GM18502 (cell line): ENCODE results near the gene ZMIZ2.
"Not testable (repeated sequence)": the region's sequence is repeated elsewhere in the genome, so short reads cannot be mapped to it uniquely, and the experiment has no call there.

Experiments used
- ATAC-seq: cut with Tn5 transposase; IDR thresholded peaks from one replicate; pipeline ENCODE4 v1.9.1; 2021; ENCODE audit warnings: mild to moderate bottlenecking; ENCODE audit not compliant: unreplicated experiment, poor library complexity

The ZMIZ2 gene

GRCh38 chr7:44768628-44769371 is 20.2 kb downstream of the ZMIZ2 start:
- ATAC-seq: no peak

DNA sequence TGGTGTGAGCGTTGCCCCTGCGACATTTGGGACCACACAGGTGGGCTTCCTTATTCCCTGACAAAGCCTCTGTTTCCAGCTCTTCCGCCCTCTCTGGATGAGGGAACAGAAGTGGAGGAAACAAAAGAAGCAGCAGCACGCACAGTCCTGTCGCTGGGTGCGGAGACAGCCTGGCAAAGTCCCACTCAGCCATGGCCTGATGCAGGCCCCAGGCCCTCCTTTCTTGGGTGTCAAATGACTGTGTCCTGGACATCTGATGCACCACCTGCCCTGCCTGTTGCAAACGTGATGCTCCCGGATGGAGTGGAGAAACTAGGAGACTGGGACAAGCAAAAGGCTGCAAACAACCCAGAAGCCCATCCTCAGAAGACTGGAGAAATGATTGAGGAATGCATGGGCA is 20.7 kb downstream of the ZMIZ2 start:
- peak; percentile 10 for ATAC-seq

GRCh38 chr7:44769776-44770294 is 21.2 kb downstream of the ZMIZ2 start:
- ATAC-seq: peak; percentile 78

DNA sequence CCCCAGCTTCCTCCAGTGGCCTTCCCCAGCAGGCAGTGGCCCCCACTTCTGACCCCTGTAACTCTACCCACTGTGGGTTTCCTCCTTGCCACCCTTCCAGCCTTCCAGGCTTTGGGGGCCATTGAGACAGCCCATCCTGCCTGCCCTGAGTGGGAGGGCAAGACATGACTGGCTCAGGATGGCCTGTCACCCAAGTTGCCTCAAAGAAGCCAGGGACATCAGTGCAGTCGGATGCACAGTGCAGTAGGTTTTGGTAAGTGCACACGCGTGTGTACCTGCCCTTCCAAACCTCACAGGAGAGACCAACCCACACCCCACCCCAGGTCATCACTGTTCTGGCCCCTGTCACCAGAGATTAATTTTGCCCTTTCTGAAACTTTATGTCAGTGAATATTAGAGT is 22.7 kb downstream of the ZMIZ2 start:
- no peak for ATAC-seq

GRCh38 chr7:44772440-44772839 is 23.8 kb downstream of the ZMIZ2 start:
- no peak for ATAC-seq

- ATAC-seq: no peak
These were observed 24.2 kb downstream of the ZMIZ2 start for GRCh38 chr7:44772867-44773266.

GRCh38 chr7:44774486-44774885 is 25.8 kb downstream of the ZMIZ2 start:
- not testable (repeated sequence) for ATAC-seq

- ATAC-seq: no peak
These were observed 26.9 kb downstream of the ZMIZ2 start for GRCh38 chr7:44775383-44776107.

DNA sequence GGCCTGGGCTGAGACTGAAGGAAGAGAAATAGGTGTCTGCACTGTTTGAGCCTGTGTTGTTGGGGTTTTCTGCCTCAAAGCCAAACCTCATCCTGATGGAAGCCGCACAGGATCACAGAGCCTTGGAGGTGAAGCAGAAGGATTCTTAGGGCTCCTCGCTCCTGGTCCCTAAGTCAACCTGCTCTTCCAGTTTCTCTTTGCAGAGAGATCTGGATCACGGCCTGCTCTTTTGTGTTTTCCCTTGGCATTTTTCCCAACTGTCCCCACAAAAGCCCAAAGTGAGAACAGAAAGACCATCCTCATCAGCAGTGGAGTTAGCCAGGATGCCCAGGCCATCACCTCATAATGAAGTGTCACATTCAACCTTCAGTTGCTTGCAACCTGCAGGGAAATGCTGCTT is 27.6 kb downstream of the ZMIZ2 start:
- ATAC-seq: no peak

DNA sequence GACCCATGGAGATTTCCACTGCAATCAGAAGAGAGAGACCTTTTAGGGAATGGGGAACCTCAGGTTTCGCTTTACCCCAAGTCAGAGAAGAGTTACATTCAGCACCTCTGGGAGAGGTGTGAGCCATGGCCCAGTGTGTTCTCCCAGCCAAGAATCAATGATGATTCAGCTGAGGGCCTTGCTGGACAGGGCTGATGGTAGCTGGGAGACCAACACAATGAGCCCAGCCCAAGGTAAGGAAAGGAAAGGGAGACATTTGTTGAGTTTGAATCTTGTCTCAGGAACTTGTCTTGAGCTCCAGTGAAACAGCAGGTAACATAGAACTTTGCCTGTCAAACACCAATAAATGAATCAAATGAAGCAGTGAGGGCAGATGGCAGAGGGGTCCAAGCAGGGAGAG is 33.8 kb downstream of the ZMIZ2 start:
- ATAC-seq: no peak

DNA sequence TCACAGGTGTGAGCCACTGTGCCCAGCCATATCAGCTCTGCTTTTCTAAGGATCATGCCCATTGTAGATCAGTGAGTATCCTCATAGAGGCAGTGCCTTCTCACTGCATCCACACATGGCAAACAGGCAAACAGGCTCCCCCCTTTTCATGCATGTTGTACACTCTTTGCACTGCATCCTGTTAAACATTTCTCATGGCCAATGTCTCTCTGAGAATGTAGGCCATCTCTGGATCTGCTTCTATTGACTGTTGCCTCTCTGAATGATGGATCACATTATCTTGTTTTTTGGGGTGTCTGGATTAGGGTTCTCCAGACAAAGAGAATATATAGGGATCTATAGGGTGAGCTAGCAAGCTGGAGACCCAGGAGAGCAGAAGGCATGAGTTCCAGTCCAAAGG is 34.8 kb downstream of the ZMIZ2 start:
- ATAC-seq: no peak

DNA sequence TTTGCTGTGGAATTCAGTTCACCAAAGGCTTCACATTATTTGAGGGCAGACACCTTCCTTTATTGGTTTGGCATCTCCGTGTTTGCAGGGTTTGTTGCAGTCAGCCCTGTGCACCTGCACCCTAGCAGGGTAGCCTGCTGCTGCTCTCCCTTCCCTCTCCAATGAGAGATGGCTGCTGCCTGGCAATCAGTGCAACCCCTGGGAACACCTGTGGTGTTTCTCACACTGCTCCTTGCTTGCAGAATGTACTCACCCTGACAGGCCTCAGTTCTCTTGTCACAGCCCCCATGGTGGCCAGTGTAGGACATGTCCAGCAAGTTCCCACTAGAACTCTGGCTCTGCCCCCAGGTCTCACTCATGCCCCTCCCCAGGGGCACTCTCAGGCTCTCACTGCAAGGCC is 35.7 kb downstream of the ZMIZ2 start:
- ATAC-seq: no peak

DNA sequence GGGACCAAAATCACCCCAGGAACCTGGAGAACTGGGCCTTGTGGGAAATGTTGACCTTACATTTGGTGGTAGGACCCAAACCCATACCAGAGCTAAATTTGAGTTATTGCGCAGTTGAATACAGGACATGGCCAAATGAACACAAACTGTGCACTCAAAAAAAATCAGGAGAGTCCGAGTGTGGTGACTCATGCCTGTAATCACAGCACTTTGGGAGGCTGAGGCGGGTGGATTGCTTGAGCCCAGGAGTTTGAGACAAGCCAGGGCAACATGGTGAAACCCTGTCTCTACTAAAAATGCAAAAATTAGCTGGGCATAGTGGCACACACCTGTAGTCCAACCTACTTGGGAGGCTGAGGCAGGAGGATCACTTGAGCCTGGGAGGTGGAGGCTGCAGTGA is 36.6 kb downstream of the ZMIZ2 start:
- ATAC-seq: not testable (repeated sequence)

GRCh38 chr7:44787041-44787440 is 38.4 kb downstream of the ZMIZ2 start:
- no peak for ATAC-seq

GRCh38 chr7:44787762-44788161 is 39.1 kb downstream of the ZMIZ2 start:
- no peak for ATAC-seq

- ATAC-seq: no peak
These were observed 41.3 kb downstream of the ZMIZ2 start for GRCh38 chr7:44789990-44790389.

DNA sequence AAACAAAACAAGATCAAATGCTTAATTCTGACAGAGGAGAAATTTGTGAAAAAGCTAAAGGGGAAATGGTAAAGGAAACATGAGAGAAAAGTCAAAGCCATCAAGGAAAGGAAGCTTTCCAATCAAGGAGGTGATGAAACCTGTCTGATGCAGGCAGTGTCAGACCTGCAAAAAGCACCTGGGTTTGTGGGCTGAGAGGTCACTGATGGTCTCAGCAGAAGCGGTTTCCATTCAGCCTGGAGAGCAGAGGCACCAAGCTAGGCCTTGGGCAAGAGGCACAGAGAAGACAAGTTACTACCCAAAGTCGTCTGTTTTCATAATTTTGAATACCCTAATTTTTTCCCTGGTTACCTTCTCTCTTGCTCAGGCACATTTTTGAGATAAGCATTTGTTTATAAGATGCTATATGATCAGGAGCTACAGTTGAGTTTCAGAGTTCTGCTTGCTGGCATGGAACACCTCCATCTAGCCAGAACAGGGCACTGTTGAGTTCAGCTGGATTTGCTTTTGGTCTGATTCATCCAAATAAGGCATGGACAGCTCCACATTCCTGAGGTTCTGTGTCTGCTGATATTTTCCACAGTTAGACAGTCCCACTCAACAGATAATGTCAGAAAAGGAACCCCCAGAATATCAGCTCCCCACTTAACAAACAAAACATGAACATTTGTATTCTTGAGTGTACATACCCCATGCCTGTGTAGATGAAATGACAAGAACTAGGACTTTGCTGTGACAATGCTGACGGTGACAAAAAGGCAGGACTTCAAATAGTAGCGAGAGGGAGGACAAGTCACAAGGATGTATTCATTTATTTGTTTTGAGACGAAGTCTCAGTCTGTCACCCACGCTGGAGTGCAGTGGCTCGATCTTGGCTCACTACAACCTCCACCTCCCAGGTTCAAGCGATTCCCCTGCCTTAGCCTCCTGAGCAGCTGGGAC is 42.9 kb downstream of the ZMIZ2 start:
- no peak for ATAC-seq

DNA sequence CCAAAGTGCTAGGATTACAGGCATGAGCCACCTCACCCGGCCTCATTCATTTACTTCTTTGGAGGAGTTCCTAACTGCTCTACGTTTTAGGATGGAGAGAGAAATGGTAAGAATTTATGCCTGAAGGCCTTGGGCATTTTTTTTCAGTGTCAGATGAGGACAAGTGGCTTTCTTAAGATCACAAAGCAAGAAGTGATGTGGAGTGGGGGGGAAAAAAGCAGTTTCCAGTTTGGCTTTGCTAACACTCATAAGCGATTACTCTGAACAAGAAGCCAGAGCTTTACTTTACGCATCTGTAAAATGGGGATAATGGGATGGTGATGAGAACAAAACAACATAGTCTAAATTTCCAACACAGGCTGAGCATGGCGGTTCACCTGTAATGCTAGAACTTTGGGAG is 45.3 kb downstream of the ZMIZ2 start:
- no peak for ATAC-seq

DNA sequence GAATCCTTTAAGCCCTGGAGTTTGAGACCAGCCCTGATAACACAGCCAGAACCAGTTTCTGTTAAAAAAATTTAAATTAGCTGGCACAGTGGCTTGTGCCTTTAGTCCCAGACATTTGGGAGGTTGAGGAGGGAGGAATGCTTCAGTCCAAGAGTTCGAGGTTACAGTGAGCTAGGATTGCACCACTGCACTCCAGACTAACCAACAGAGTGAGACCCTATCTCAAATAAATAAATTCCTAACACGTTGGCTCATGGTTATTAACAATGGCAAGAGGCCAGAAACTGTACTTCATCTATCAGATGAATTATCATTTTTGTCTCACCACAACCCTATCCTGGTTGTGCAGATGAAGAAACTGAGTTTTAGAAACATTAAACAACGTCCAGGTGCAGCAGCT is 45.7 kb downstream of the ZMIZ2 start:
- no peak for ATAC-seq

DNA sequence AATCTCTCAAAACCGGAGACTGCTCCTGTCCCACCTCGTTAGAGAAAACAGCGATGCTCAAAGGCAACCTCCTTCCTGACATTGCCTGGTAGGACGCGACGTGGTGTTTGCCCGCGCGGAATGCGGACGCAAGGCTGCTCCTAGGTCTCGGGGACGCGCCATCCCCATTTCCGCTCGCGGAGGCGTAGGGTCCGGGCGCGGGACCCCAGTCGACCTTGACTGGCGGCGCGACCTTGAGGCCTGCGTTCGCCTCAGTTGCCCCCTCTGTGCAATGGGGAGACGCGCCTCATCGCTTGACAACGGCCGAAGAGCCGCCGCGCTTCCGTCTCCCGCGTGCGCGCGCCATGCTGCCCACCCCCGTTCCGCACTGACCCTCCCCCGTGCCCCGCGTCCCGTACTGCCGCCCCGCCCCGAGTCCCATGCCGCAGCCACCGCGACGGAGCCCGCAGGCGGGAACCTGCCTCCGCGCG is 47.4 kb downstream of the ZMIZ2 start:
- ATAC-seq: peak; percentile 34
